H1 (cell line): ENCODE results near the gene GLI1. TPM values are rescaled to one million over a fixed set of nuclear protein-coding genes. Genes with fewer than 3 reads are reported as not detected.
"Not testable (repeated sequence)": the region's sequence is repeated elsewhere in the genome, so short reads cannot be mapped to it uniquely, and the experiment has no call there.

Experiments
- CTCF ChIA-PET: fragments of 300-600 bp; sonication (Branson Sonifier 250); formaldehyde crosslinking; loops from one replicate; lab custom pipeline; 2021; ENCODE audit not compliant: partially characterized antibody; lab: Charles Lee
- POLR2A ChIA-PET: fragments of 300-600 bp; sonication (Branson Sonifier 250); formaldehyde crosslinking; loops from one replicate; lab custom pipeline; 2021; ENCODE audit warnings: inconsistent platforms; ENCODE audit not compliant: partially characterized antibody; lab: Charles Lee
- DNase-seq, 2 experiments: peaks; one replicate each; pipeline versions ENCODE4 v3.0.0 to v3.0.0-alpha.2; 2010 to 2022; ENCODE audit warnings: low spot score in 2 of 2, low read depth in 1 of 2, mixed read lengths in 1 of 2
- FAIRE-seq: peaks from 2 replicates; lab custom pipeline; 2011; peaks lifted over from hg19 to GRCh38; lab: Jason Lieb, UNC
- H2AFZ ChIP-seq: 2 replicates; pipeline ENCODE4 v1.8.1; 2012; ENCODE audit warnings: low read length, inconsistent platforms
- H2AK5ac ChIP-seq: 2 replicates; pipeline ENCODE4 v1.6.1; 2013; ENCODE audit warnings: low read depth, low read length
- H2BK120ac ChIP-seq: replicated peaks from 2 replicates; pipeline ENCODE3; 2013; ENCODE audit warnings: low read depth, low read length, inconsistent platforms
- H2BK12ac ChIP-seq: 2 replicates; pipeline ENCODE4 v1.6.1; 2013; ENCODE audit warnings: low read depth, low read length
- H2BK15ac ChIP-seq: 2 replicates; pipeline ENCODE4 v1.6.1; 2013; ENCODE audit warnings: low read length
- H2BK20ac ChIP-seq: 2 replicates; pipeline ENCODE4 v1.6.1; 2013; ENCODE audit warnings: low read length
- H2BK5ac ChIP-seq: 2 replicates; pipeline ENCODE4 v1.6.1; 2013; ENCODE audit warnings: low read depth, low read length
- H3K14ac ChIP-seq: 2 replicates; pipeline ENCODE4 v1.6.1; 2013; ENCODE audit warnings: inconsistent platforms; ENCODE audit not compliant: insufficient read length
- H3K18ac ChIP-seq: 2 replicates; pipeline ENCODE4 v1.6.1; 2013; ENCODE audit warnings: low read length; ENCODE audit errors: extremely low read depth
- H3K23ac ChIP-seq: 2 replicates; pipeline ENCODE4 v1.6.1; 2013; ENCODE audit warnings: inconsistent platforms; ENCODE audit not compliant: insufficient read length
- H3K23me2 ChIP-seq: 2 replicates; pipeline ENCODE4 v1.6.1; 2013; ENCODE audit warnings: low read depth, low read length
- H3K27ac ChIP-seq: 2 replicates; pipeline ENCODE4 v1.6.1; 2011; ENCODE audit warnings: low read depth, low read length, inconsistent platforms
- H3K27me3 ChIP-seq, 4 experiments: replicated peaks in 1 of 4; 1 replicate in 1 of 4; 2 replicates in 3 of 4; pipeline versions ENCODE4 v1.6.1 to v1.8.1; 2011 to 2013; ENCODE audit warnings: low read length in 3 of 4, mild to moderate bottlenecking in 3 of 4, inconsistent platforms in 2 of 4, mixed read lengths in 2 of 4, moderate library complexity in 1 of 4; ENCODE audit not compliant: control insufficient read depth in 3 of 4, insufficient read depth in 3 of 4; ENCODE audit errors: extremely low read depth in 1 of 4
- H3K36me3 ChIP-seq, 4 experiments: 2 replicates each; pipeline versions ENCODE4 v1.6.1 to v1.8.1; 2011 to 2013; ENCODE audit warnings: mild to moderate bottlenecking in 4 of 4, low read length in 3 of 4, moderate library complexity in 2 of 4, control low read depth in 1 of 4, inconsistent platforms in 1 of 4; ENCODE audit not compliant: insufficient read depth in 4 of 4, control insufficient read depth in 2 of 4
- H3K4ac ChIP-seq: replicated peaks from 2 replicates; pipeline ENCODE3; 2013; ENCODE audit warnings: low read length, low read depth, mixed read lengths, inconsistent platforms; ENCODE audit not compliant: insufficient read length
- H3K4me1 ChIP-seq, 4 experiments: replicated peaks in 1 of 4; 1 replicate in 1 of 4; 2 replicates in 3 of 4; pipeline versions ENCODE4 v1.6.1 to v1.8.1; 2011 to 2013; ENCODE audit warnings: low read length in 3 of 4, inconsistent platforms in 2 of 4, mixed read lengths in 1 of 4; ENCODE audit not compliant: insufficient read depth in 4 of 4, control insufficient read depth in 3 of 4
- H3K4me2 ChIP-seq, 2 experiments: 2 replicates each; pipeline versions ENCODE4 v1.6.1 to v1.8.1; 2011 to 2013; ENCODE audit warnings: low read depth in 2 of 2, low read length in 2 of 2, control low read depth in 1 of 2, inconsistent platforms in 1 of 2, mild to moderate bottlenecking in 1 of 2; ENCODE audit not compliant: insufficient read depth in 1 of 2
- H3K4me3 ChIP-seq, 4 experiments: fragments of 200-600, 300-600 bp in 1 of 4; sonication (generic), shearing (Covaris generic), sonication (Bioruptor Twin) in 1 of 4; 2 replicates each; pipeline versions ENCODE4 v1.5.1 to v1.8.1; 2011 to 2016; ENCODE audit warnings: low read length in 4 of 4, low read depth in 3 of 4, control low read depth in 2 of 4, inconsistent platforms in 2 of 4, mild to moderate bottlenecking in 2 of 4, mixed read lengths in 1 of 4, moderate library complexity in 1 of 4; ENCODE audit not compliant: insufficient read depth in 2 of 4; ENCODE audit errors: extremely low read depth in 1 of 4
- H3K56ac ChIP-seq: replicated peaks from 2 replicates; pipeline ENCODE3; 2013; ENCODE audit warnings: low read depth, mild to moderate bottlenecking, mixed read lengths, low read length, inconsistent platforms; ENCODE audit not compliant: insufficient read length
- H3K79me1 ChIP-seq: 2 replicates; pipeline ENCODE4 v1.6.1; 2013; ENCODE audit warnings: low read depth, low read length, control low read depth
- H3K79me2 ChIP-seq, 2 experiments: 2 replicates each; pipeline versions ENCODE4 v1.6.1 to v1.8.1; 2012 to 2013; ENCODE audit warnings: low read length in 2 of 2, mild to moderate bottlenecking in 2 of 2, inconsistent platforms in 1 of 2; ENCODE audit not compliant: insufficient read depth in 2 of 2, control insufficient read depth in 1 of 2
- H3K9ac ChIP-seq, 4 experiments: replicated peaks in 1 of 4; 1 replicate in 1 of 4; 2 replicates in 3 of 4; pipeline versions ENCODE4 v1.6.1 to v1.8.1; 2011 to 2013; ENCODE audit warnings: low read depth in 3 of 4, low read length in 3 of 4, control low read depth in 2 of 4, mild to moderate bottlenecking in 2 of 4, moderate library complexity in 2 of 4, inconsistent platforms in 1 of 4; ENCODE audit errors: extremely low read depth in 1 of 4
- H3K9me3 ChIP-seq, 2 experiments: 2 replicates each; pipeline versions ENCODE4 v1.6.1 to v1.8.1; 2012 to 2013; ENCODE audit warnings: mild to moderate bottlenecking in 2 of 2, moderate library complexity in 2 of 2, control low read depth in 1 of 2, inconsistent platforms in 1 of 2, low read depth in 1 of 2, low read length in 1 of 2, mixed read lengths in 1 of 2; ENCODE audit not compliant: insufficient read depth in 2 of 2
- H4K20me1 ChIP-seq, 2 experiments: replicated peaks in 1 of 2; 2 replicates each; pipeline versions ENCODE3 to v1.8.1; 2011 to 2013; ENCODE audit warnings: inconsistent platforms in 2 of 2, low read length in 2 of 2, mild to moderate bottlenecking in 1 of 2; ENCODE audit not compliant: insufficient read depth in 2 of 2, control insufficient read depth in 1 of 2
- H4K5ac ChIP-seq: 2 replicates; pipeline ENCODE4 v1.6.1; 2013; ENCODE audit warnings: low read length, low read depth, mixed read lengths, inconsistent platforms; ENCODE audit not compliant: insufficient read length
- H4K8ac ChIP-seq: 2 replicates; pipeline ENCODE4 v1.8.0; 2013; ENCODE audit warnings: mild to moderate bottlenecking, moderate library complexity, low read length, inconsistent platforms; ENCODE audit not compliant: insufficient read depth; ENCODE audit errors: extremely low read depth
- H4K91ac ChIP-seq: replicated peaks from 2 replicates; pipeline ENCODE3; 2013; ENCODE audit warnings: low read length, mixed read lengths, inconsistent platforms; ENCODE audit not compliant: insufficient read length
- KDM5A ChIP-seq: fragments of 200-600 bp; IDR thresholded peaks from 2 replicates; pipeline ENCODE4 v1.7.1; 2012; ENCODE audit warnings: mild to moderate bottlenecking, low read length, inconsistent platforms, mixed read lengths
- WGBS, 2 experiments: shearing (Covaris generic) in 1 of 2; methylation state at CpG; one replicate each; pipeline versions ENCODE4 v1.1.6 to v1.1.7; 2013 to 2015; ENCODE audit warnings: low lambda C conversion rate in 2 of 2, mixed read lengths in 2 of 2, inconsistent platforms in 1 of 2, low coverage in 1 of 2, missing lambda C conversion rate in 1 of 2; ENCODE audit not compliant: insufficient replicate concordance in 2 of 2, insufficient coverage in 1 of 2, insufficient read length in 1 of 2; ENCODE audit errors: extremely low coverage in 1 of 2, missing lambda C conversion rate in 1 of 2; 5-methylcytosine and 5-hydroxymethylcytosine counted together
- polyA plus RNA-seq, 7 experiments: library from polyadenylated mRNA; depleted of rRNA in 3 of 7; stranded (reverse) in 5 of 7; unstranded in 2 of 7; fragments of >200 nt in 5 of 7; fragments of 200-250 nt in 2 of 7; gene quantifications; 1 replicate in 5 of 7; 2 replicates in 1 of 7; 4 replicates in 1 of 7; pipeline versions ENCODE4 v1.2.1 to v1.2.3, GENCODE V29; 2011 to 2013; ENCODE audit warnings: missing spikeins in 2 of 7, mixed read lengths in 2 of 7
- total RNA-seq: library from RNA; stranded (reverse); fragmentation: NEBNext Ultra II Directional; extraction: Animal tissue kit (Norgen Biotek cat#: 25700); gene quantifications from 2 replicates; pipeline ENCODE4 v1.2.1, GENCODE V29; 2021

GLI1 gene
- total and polyA plus RNA-seq, 2 of the 8 experiments (the other 6 are each of a cell fraction or from before 2014, with no cell fraction given) = 23.5 to 25.3 TPM

DNA sequence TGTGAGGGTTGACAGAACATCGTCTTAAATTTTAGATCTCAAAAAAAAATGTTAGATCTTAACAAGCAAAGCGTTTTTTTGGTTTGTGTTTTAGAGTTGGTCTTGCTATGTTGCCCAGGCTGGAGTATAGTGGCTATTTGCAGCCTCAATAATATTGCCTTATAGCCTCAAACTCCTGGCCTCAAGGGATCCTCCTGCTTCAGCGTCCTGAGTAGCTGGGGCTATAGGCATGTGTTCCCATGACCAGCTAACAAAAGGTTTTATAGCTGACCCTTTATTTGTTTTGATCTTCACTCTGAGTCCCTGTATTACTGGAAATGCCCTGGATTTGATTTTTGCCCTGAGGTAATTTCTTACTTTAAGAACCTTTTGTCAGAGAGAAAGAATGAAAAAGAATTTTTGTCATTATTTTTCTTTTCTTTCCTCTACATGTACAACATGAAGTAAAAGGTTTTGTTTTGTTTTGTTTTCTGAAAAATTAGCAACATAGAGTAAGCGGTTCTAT is 19.8 kb upstream of the GLI1 start (continued):
- no peak for TF ChIP-seq KDM5A

DNA sequence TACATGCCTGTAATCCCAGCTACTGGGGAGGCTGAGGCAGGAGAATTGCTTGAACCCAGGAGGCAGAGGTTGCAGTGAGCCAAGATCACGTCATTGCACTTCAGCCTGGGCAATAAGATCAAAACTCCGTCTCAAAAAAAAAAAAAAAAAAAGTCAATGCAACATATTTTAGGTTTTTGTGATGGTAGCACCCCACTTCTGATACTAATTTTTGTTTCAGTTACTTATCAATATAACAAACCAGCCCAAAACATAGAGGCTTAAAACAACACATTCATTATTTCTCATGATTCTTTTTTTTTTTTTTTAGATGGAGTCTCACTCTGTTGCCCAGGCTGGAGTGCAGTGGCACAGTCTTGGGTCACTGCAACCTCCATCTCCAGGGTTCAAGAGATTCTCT is 18.2 kb upstream of the GLI1 start:
- not testable (repeated sequence) for DNase-seq, H3K36me3 ChIP-seq
- CTCF ChIA-PET = interaction anchor here (0.6 to 6.3 kb wide), 4 partner anchors 13 to 165 kb away, joined by 3 to 47 read pairs (median 4); partner anchors contain the start of gene INHBE

More for the DNA sequence above, 18.2 kb upstream of the GLI1 start:
- H3K4me3 ChIP-seq, H2BK120ac ChIP-seq, H2AK5ac ChIP-seq, H2AFZ ChIP-seq, H4K8ac ChIP-seq, H3K9ac ChIP-seq, H3K4ac ChIP-seq, H3K23me2 ChIP-seq, H4K91ac ChIP-seq, H2BK5ac ChIP-seq, H4K20me1 ChIP-seq, H3K23ac ChIP-seq, H3K4me1 ChIP-seq, H3K79me2 ChIP-seq, FAIRE-seq, H3K18ac ChIP-seq, H2BK12ac ChIP-seq, H3K27ac ChIP-seq, H2BK15ac ChIP-seq, H3K14ac ChIP-seq, H4K5ac ChIP-seq, H3K56ac ChIP-seq, H2BK20ac ChIP-seq, H3K4me2 ChIP-seq, H3K79me1 ChIP-seq, H3K27me3 ChIP-seq, H3K9me3 ChIP-seq: not testable (repeated sequence)
- POLR2A ChIA-PET = interaction anchor here (0.6 to 4.6 kb wide), 3 partner anchors 9 to 17 kb away, joined by 3 to 34 read pairs (median 5); partner anchors contain the start of gene INHBE
- 100% methylated on average over 2 of the region's 2 CpGs; no CpG with 5 or more reads in 1 of the 2 experiments for WGBS, 2 experiments
